ENCODE results near the gene NIT1. TPM values are rescaled to one million over a fixed set of nuclear protein-coding genes. Genes with fewer than 3 reads are reported as not detected.

NIT1 gene
- total and polyA plus RNA-seq, 12 donors: 24.1 to 41.2 (median 32.1) TPM

DNA sequence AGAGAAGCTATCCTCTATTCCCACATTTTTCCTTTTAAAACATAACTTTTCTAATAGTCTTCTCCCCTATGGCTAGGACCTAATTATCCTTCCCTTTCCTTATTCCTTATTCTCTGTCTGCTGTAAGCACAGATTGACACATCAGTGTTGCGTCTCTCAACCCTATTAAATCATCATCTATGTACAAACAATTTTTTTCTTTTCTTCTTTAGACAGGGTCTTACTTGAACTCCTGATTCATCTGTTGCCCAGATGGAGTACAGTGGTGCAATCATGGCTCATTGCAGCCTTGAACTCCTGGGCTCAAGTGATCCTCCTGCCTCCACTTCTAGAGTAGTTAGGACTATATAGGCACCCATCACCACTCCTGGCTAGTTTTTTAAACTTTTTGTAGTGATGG lies 11.5 kb upstream of the NIT1 start:
- TF ChIP-seq, protein P1, sequence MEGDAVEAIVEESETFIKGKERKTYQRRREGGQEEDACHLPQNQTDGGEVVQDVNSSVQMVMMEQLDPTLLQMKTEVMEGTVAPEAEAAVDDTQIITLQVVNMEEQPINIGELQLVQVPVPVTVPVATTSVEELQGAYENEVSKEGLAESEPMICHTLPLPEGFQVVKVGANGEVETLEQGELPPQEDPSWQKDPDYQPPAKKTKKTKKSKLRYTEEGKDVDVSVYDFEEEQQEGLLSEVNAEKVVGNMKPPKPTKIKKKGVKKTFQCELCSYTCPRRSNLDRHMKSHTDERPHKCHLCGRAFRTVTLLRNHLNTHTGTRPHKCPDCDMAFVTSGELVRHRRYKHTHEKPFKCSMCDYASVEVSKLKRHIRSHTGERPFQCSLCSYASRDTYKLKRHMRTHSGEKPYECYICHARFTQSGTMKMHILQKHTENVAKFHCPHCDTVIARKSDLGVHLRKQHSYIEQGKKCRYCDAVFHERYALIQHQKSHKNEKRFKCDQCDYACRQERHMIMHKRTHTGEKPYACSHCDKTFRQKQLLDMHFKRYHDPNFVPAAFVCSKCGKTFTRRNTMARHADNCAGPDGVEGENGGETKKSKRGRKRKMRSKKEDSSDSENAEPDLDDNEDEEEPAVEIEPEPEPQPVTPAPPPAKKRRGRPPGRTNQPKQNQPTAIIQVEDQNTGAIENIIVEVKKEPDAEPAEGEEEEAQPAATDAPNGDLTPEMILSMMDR (IDR thresholded peaks at IDR 0.05): no peak
- WGBS, 2 donors: 93 to 94% methylated on average over 1 of the region's 1 CpG

DNA sequence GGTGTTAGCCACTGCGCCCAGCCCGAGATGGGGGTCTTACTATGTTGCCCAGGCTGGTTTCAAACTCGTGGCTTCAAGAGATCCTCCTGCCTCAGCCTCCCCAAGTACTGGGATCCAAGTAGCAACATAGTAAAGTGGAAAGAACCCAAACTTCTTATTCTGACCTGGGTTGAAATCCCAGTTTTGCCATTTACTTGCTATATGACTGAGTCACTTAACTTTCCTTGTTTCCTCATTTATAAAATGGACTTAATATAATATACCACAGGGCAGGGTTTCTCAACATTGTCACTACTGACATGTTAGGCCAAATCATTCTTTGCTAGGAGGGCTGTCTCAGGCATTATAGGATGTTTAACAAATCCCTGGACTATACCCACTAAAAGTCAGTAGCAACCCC lies 6.8 kb upstream of the NIT1 start:
- no peak for DNase-seq
- no peak overlapping the region for H3K27ac ChIP-seq
- peaks cover 0 to 50% (median 33%) of the 10 kb centered on the region in 9 donors for H3K4me1 ChIP-seq
- no peak overlapping the region for H3K4me3 ChIP-seq
- intact Hi-C loops (cut with DNase I): no loop called here
- H3K9me3 ChIP-seq: no peaks in the 10 kb centered on the region
- H3K36me3 ChIP-seq: peaks cover 0 to 34% (median 0%) of the 10 kb centered on the region in 9 donors
- WGBS, 2 donors: 94 to 96% methylated on average over 3 of the region's 3 CpGs
- no peaks in the 10 kb centered on the region for H3K27me3 ChIP-seq
- TF ChIP-seq, protein P1 (IDR thresholded peaks at IDR 0.05): no peak
- no peak for ATAC-seq

More for the DNA sequence above, 11.5 kb upstream of the NIT1 start:
- intact Hi-C loops (cut with DNase I): no loop called here
- DNase-seq (no peak), ATAC-seq (no peak)
- Histone ChIP-seq H3K4me1 (peaks cover 0 to 5% (median 1%) of the 10 kb centered on the region in 9 donors), H3K27ac (no peak overlapping the region), H3K9me3 (no peaks in the 10 kb centered on the region), H3K36me3 (peaks cover 0 to 37% (median 8%) of the 10 kb centered on the region in 9 donors), H3K27me3 (no peaks in the 10 kb centered on the region), H3K4me3 (no peak overlapping the region)

DNA sequence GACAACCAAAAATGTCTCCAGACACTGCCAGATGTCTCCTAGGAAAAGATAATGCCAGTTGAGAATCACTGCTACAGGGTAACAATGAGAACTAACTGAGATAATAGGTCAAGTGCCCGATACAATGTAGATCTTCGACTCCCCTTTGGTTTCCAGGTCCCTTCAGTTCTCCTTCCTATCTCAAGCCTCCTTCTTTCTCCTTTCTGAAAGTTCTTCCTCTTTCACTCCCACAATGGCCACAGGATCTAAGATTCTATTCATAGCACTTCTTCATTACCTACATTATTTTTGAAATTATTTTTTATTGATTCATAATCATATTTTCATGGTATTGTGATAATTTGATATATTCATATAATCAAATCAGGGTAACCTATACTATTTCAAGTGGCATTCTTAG lies 6.4 kb upstream of the NIT1 start:
- DNase-seq (no peak), ATAC-seq (no peak)
- Histone ChIP-seq H3K27ac (no peak overlapping the region), H3K9me3 (no peaks in the 10 kb centered on the region), H3K36me3 (peaks cover 0 to 34% (median 0%) of the 10 kb centered on the region in 9 donors), H3K4me1 (peaks cover 0 to 54% (median 37%) of the 10 kb centered on the region in 9 donors), H3K4me3 (no peak overlapping the region), H3K27me3 (no peaks in the 10 kb centered on the region)
- WGBS, 2 donors: 78 to 79% methylated on average over 2 of the region's 2 CpGs
- TF ChIP-seq, protein P1 (IDR thresholded peaks at IDR 0.05): no peak
- intact Hi-C loops (cut with DNase I): no loop called here

DNA sequence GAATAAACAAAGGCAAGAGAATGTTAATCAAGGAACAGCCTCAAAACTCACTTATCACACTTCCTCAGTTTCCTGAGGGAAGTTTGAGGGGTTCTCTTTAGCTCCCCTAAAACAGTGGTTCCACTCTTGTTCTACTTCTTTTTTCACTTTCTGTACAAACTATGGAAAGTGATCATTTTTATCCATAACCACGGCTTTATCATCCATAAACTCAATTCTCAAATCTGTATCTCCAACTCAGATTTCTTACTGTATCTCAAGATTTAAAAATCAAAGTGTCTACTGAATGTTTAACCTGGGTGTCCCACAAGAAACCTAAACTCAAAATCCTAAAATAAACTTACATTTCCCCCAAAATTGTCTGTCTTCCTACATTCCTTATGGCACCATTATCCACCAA lies 4.0 kb upstream of the NIT1 start:
- Histone ChIP-seq H3K4me3 (no peak overlapping the region), H3K4me1 (peaks cover 8 to 69% (median 50%) of the 10 kb centered on the region in 9 donors), H3K9me3 (no peaks in the 10 kb centered on the region), H3K36me3 (peaks cover 0 to 30% (median 0%) of the 10 kb centered on the region in 9 donors), H3K27ac (no peak overlapping the region), H3K27me3 (no peaks in the 10 kb centered on the region)
- no peak for DNase-seq
- TF ChIP-seq, protein P1 (IDR thresholded peaks at IDR 0.05): no peak
- no peak for ATAC-seq
- intact Hi-C loops (cut with DNase I): no loop called here
- WGBS, 2 donors: 82 to 90% methylated on average over 1 of the region's 1 CpG
